NK-92 (cell line): Measurements from ENCODE around the gene TXLNA.
"Not testable (repeated sequence)": the region's sequence is repeated elsewhere in the genome, so short reads cannot be mapped to it uniquely, and the experiment has no call there.

Experiments used
- DNase-seq: peaks from one replicate; lab custom pipeline; 2025; ENCODE audit not compliant: unreplicated experiment; lab: John Stamatoyannopoulos, UW

The TXLNA gene

GRCh38 chr1:32179443-32180185 lies at the start of gene TXLNA:
Gene TXLNA (plus strand): TSS chr1:32179675. CDS start chr1:32180346, 671 bp downstream.
- DNase-seq, result peak; percentile 33

GRCh38 chr1:32133950-32134280 lies 45.6 kb upstream of the TXLNA start:
- not testable (repeated sequence) for DNase-seq

- DNase-seq, result no peak
Measured at GRCh38 chr1:32137111-32137510, 42.4 kb upstream of the TXLNA start.

- DNase-seq, result no peak
Measured at GRCh38 chr1:32138965-32139364, 40.5 kb upstream of the TXLNA start.

GRCh38 chr1:32142446-32143301 lies 36.8 kb upstream of the TXLNA start:
- no peak for DNase-seq

GRCh38 chr1:32143302-32143695 lies 36.2 kb upstream of the TXLNA start:
- not testable (repeated sequence) for DNase-seq

GRCh38 chr1:32144033-32144432 lies 35.4 kb upstream of the TXLNA start:
- no peak for DNase-seq

GRCh38 chr1:32147799-32148198 lies 31.7 kb upstream of the TXLNA start:
- DNase-seq, result not testable (repeated sequence)

GRCh38 chr1:32150847-32151246 lies 28.6 kb upstream of the TXLNA start:
- DNase-seq, result no peak

- DNase-seq, result no peak
Measured at GRCh38 chr1:32151319-32151787, 28.1 kb upstream of the TXLNA start.

GRCh38 chr1:32159189-32159588 lies 20.3 kb upstream of the TXLNA start:
- DNase-seq, result no peak

- no peak for DNase-seq
Measured at GRCh38 chr1:32163405-32163804, 16.1 kb upstream of the TXLNA start.

- DNase-seq, result not testable (repeated sequence)
Measured at GRCh38 chr1:32165633-32166032, 13.8 kb upstream of the TXLNA start.

- DNase-seq, result no peak
Measured at GRCh38 chr1:32170991-32171390, 8.5 kb upstream of the TXLNA start.

- DNase-seq, result no peak
Measured at GRCh38 chr1:32172621-32173245, 6.7 kb upstream of the TXLNA start.

- DNase-seq, result no peak
Measured at GRCh38 chr1:32178380-32179192, 889 bp upstream of the TXLNA start.

GRCh38 chr1:32179193-32179442 lies 357 bp upstream of the TXLNA start:
- DNase-seq, result no peak

GRCh38 chr1:32180186-32181060 lies 948 bp downstream of the TXLNA start:
- no peak for DNase-seq

GRCh38 chr1:32181065-32181464 lies 1.6 kb downstream of the TXLNA start:
- no peak for DNase-seq

- no peak for DNase-seq
Measured at GRCh38 chr1:32181563-32181962, 2.1 kb downstream of the TXLNA start.
